Choroid plexus epithelial cell (primary cell): ENCODE measurements around the gene PIGM.
"Not testable (repeated sequence)": the region's sequence is repeated elsewhere in the genome, so short reads cannot be mapped to it uniquely, and the experiment has no call there.

Experiments used
- DNase-seq: peaks from one replicate; pipeline ENCODE4 v3.0.0-alpha.2; 2010; ENCODE audit warnings: low read depth
- H3K4me3 ChIP-seq: 2 replicates; pipeline ENCODE4 v1.5.1; 2011; ENCODE audit warnings: low read depth, mild to moderate bottlenecking, control low read depth, low read length, moderate library complexity
- CTCF ChIP-seq: conservative IDR thresholded peaks from 2 replicates; pipeline ENCODE4 v1.5.1; 2011; ENCODE audit warnings: low read depth, mild to moderate bottlenecking, control low read depth, inconsistent platforms, low read length, moderate library complexity

The PIGM gene

DNA sequence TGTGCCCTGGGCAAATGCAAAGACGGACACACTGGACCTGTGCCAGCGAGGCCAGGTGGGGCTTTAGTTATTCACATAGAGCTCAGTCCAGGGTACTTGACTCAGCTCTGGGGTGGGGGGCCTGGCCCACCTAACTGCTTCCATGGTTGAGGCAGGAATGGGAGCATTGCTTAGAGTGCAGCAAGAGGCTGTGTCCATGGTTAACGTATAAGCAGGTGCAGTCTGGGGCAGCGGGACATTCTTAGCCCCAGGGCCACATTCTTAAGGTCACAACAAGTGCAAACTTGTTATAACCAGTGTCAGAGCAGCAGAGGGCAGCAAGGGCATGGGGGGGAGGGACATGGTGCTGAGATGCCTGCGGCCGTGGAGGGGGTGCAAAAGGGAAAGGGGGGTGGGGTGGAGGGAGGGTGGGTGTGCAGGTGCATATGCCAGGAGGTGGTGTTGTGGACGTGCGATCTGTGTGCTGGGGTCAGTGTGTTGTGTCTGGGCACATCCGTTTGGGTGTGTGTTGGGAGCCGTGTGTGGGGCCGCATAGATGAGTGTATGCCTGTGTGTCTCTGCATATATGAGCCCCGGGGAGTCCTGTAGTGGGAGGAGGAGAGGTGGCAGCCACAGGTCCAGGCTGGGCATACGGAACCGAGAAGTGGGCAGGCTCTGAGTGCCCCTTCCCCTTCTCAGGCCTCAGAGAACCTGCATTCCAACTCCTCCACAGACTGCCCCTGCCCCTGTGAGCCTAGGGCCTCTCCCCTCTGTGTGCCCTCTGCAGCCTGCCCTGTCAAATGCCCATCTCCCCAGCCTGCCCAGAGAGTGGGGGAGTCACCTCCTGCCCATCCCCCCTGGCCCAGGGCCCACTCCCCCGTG lies 29.8 kb upstream of the PIGM start:
- TF ChIP-seq CTCF: no peak
- H3K4me3 ChIP-seq: no peak overlapping the region
- no peak for DNase-seq

GRCh38 chr1:160058087-160058486 lies 26.3 kb upstream of the PIGM start:
- DNase-seq: peak; percentile 48
- H3K4me3 ChIP-seq: no peak overlapping the region
- peak; percentile 61 for TF ChIP-seq CTCF

GRCh38 chr1:160056648-160057169 lies 24.9 kb upstream of the PIGM start:
- no peak for DNase-seq
- no peak for TF ChIP-seq CTCF
- H3K4me3 ChIP-seq: no peak overlapping the region

- no peak for TF ChIP-seq CTCF
- H3K4me3 ChIP-seq: no peak overlapping the region
- no peak for DNase-seq
These were observed 22.0 kb upstream of the PIGM start for GRCh38 chr1:160053548-160054365.

DNA sequence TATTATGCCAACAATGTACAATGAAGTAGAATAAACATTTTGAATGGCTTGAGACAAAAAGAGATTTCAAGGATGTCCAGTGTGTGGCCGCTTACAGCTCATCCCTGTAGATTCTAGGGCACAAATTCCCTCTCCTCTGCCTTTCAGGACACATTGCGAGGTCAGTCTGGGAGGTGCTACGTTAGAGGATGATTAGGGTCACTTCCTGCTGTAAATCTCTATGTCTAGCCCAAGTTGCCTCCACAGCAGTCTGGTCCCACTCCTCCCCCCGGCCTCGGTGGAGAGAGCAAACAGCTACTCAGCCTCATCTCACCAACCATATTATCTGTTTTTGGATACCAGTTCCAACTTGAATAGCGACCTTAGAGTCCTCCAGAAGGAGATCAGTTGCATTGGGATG lies 21.1 kb upstream of the PIGM start:
- no peak for DNase-seq
- TF ChIP-seq CTCF: no peak
- no peak overlapping the region for H3K4me3 ChIP-seq

- no peak overlapping the region for H3K4me3 ChIP-seq
- no peak for TF ChIP-seq CTCF
- no peak for DNase-seq
These were observed 18.8 kb upstream of the PIGM start for GRCh38 chr1:160050619-160051018.

DNA sequence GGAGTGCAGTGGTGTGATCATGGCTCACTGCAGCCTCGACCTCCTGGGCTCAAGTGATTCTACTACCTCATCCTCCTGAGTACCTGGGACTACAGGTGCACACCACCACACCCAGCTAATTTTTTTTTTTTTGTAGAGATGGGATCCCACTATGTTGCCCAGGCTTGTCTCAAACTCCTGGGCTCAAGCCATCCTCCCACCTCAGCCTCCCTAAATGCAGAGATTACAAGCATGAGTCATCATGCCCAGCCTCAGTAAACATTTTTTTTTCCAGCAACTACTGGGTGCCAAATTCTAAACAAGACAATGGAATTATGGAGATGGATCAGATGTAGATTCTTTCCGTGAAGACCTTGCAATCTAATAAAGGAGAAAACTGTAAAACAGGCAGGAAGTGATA lies 18.4 kb upstream of the PIGM start:
- not testable (repeated sequence) for DNase-seq, H3K4me3 ChIP-seq
